ENCODE measurements around the gene XPNPEP3.
"Not testable (repeated sequence)": the region's sequence is repeated elsewhere in the genome, so short reads cannot be mapped to it uniquely, and the experiment has no call there.

Gene XPNPEP3

GRCh38 chr22:40819599-40820140 is 37.3 kb upstream of the XPNPEP3 start:
- peak overlapping the region; percentile 55 for H3K4me3 ChIP-seq (ENCODE audit: low read depth, low read length)
- no peak for TF ChIP-seq CTCF (IDR thresholded peaks at IDR 0.05; ENCODE audit: borderline replicate concordance, insufficient read depth, low read depth, low read length)

- TF ChIP-seq CTCF (IDR thresholded peaks at IDR 0.05; ENCODE audit: borderline replicate concordance, insufficient read depth, low read depth, low read length), result no peak
Measured at GRCh38 chr22:40823426-40823825, 33.5 kb upstream of the XPNPEP3 start.

DNA sequence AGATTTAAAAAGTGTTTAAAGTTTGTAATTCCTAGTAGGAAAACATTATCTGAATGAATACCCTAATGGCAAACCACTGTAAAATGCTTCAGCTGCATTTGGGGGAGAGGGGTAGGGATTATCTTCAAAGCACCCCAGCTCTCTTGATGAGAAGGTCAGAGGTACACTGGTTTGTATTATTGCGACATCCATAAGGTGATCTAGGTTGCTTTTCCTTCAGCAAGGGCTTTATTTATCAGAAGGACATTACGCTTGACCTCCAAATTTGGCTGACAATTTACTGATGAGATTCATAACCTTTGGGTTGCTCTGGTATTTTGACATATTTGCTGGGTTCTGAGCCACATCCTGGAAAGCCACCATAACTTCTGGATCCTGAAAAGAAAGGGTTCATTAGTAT is 30.7 kb upstream of the XPNPEP3 start:
- not testable (repeated sequence) for H3K4me3 ChIP-seq (ENCODE audit: low read depth, low read length)

More at GRCh38 chr22:40823426-40823825, 33.5 kb upstream of the XPNPEP3 start:
- no peak overlapping the region for H3K4me3 ChIP-seq (ENCODE audit: low read depth, low read length)

DNA sequence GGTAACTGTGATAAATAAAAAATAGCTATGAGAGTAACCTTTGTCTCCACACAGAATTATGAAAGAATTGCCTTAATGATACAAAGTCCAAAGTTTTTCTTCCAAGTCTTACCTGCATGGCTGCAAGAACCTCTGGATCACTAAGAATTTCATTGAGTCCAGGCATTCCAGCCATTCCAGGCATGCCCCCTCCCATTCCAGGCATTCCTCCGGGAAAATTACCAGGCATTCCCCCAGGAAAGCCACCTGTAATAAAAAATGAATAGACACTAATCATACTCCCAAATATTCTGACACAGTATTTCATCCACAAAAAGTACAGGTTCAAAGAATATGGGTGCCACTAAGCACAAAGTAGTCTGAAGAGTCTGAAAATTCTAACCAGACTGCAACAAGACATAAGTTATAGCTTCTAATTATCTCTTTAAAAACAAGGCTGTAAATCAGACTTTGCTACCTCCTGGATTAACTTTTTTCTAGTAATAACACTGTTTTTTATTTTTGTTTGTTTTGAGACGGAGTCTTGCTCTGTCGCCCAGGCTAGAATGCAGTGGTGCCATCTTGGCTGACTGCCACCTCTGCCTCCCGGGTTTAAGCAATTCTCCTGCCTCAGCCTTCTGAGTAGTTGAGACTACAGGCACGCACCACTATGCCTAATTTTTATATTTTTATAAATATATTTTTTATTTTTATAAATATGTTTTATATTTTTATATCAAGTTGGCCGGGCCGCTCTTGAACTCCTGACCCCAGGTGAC is 29.8 kb upstream of the XPNPEP3 start:
- no peak for TF ChIP-seq CTCF (IDR thresholded peaks at IDR 0.05; ENCODE audit: borderline replicate concordance, insufficient read depth, low read depth, low read length)
- no peak overlapping the region for H3K4me3 ChIP-seq (ENCODE audit: low read depth, low read length)

- H3K4me3 ChIP-seq (ENCODE audit: low read depth, low read length), result no peak overlapping the region
- TF ChIP-seq CTCF (IDR thresholded peaks at IDR 0.05; ENCODE audit: borderline replicate concordance, insufficient read depth, low read depth, low read length), result no peak
Measured at GRCh38 chr22:40829131-40829530, 27.8 kb upstream of the XPNPEP3 start.

GRCh38 chr22:40834619-40835018 is 22.3 kb upstream of the XPNPEP3 start:
- no peak overlapping the region for H3K4me3 ChIP-seq (ENCODE audit: low read depth, low read length)
- no peak for TF ChIP-seq CTCF (IDR thresholded peaks at IDR 0.05; ENCODE audit: borderline replicate concordance, insufficient read depth, low read depth, low read length)

DNA sequence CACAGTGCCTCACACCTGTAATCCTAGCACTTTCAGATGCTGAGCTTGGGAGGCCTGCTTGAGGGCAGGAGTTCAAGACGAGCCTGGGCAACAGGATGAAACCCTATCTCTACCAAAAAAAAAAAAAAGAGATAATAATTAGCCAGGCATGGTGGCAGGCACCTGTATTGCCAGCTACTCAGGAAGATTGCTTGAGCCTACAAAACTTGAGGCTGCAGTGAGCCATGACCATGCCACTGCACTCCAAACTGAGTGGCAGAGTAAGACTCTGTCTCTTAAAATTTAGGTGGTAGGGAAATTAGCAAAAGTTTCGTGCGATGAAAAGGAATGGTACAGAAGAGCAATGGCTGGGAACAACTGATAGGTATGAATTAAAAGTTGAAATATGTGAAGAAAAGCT is 18.5 kb upstream of the XPNPEP3 start:
- TF ChIP-seq CTCF (IDR thresholded peaks at IDR 0.05; ENCODE audit: borderline replicate concordance, insufficient read depth, low read depth, low read length), result no peak
- H3K4me3 ChIP-seq (ENCODE audit: low read depth, low read length), result no peak overlapping the region
